Stimulated activated CD4-positive, alpha-beta T cell treated with anti-CD3 and anti-CD28 coated beads, Interleukin-15, amount 100 ng/mL, for 24 hours (primary cell): ENCODE measurements around the gene TNFSF15.

Source experiments
- DNase-seq: peaks from one replicate; pipeline ENCODE4 v3.0.0-alpha.2; 2020

Gene TNFSF15

GRCh38 chr9:114787214-114787613, 18.6 kb downstream of the TNFSF15 start:
- no peak for DNase-seq

GRCh38 chr9:114785866-114786650, 19.8 kb downstream of the TNFSF15 start:
- no peak for DNase-seq

- no peak for DNase-seq
Measured at GRCh38 chr9:114784721-114785279, 21.0 kb downstream of the TNFSF15 start.

GRCh38 chr9:114782586-114782985, 23.3 kb downstream of the TNFSF15 start:
- no peak for DNase-seq

- no peak for DNase-seq
Measured at GRCh38 chr9:114779352-114779845, 26.4 kb downstream of the TNFSF15 start.

- DNase-seq = peak; percentile 56
Measured at GRCh38 chr9:114777821-114778609, 27.8 kb downstream of the TNFSF15 start.

- no peak for DNase-seq
Measured at GRCh38 chr9:114776683-114777399, 29.0 kb downstream of the TNFSF15 start.

GRCh38 chr9:114775981-114776380, 29.9 kb downstream of the TNFSF15 start:
- no peak for DNase-seq

GRCh38 chr9:114775121-114775520, 30.7 kb downstream of the TNFSF15 start:
- DNase-seq = no peak

GRCh38 chr9:114774524-114774923, 31.3 kb downstream of the TNFSF15 start:
- no peak for DNase-seq

GRCh38 chr9:114771889-114772288, 34.0 kb downstream of the TNFSF15 start:
- no peak for DNase-seq

- DNase-seq = no peak
Measured at GRCh38 chr9:114770991-114771390, 34.8 kb downstream of the TNFSF15 start.

- no peak for DNase-seq
Measured at GRCh38 chr9:114769624-114770023, 36.2 kb downstream of the TNFSF15 start.

- no peak for DNase-seq
Measured at GRCh38 chr9:114763220-114763619, 42.6 kb downstream of the TNFSF15 start.

GRCh38 chr9:114761523-114761922, 44.3 kb downstream of the TNFSF15 start:
- no peak for DNase-seq

- no peak for DNase-seq
Measured at GRCh38 chr9:114759512-114760341, 46.1 kb downstream of the TNFSF15 start.

- DNase-seq = no peak
Measured at GRCh38 chr9:114757984-114758383, 47.9 kb downstream of the TNFSF15 start.

- DNase-seq = no peak
Measured at GRCh38 chr9:114757395-114757794, 48.4 kb downstream of the TNFSF15 start.

GRCh38 chr9:114756920-114757319, 48.9 kb downstream of the TNFSF15 start:
- no peak for DNase-seq

- DNase-seq = no peak
Measured at GRCh38 chr9:114754581-114754980, 51.3 kb downstream of the TNFSF15 start.

- no peak for DNase-seq
Measured at GRCh38 chr9:114746591-114747346, 59.1 kb downstream of the TNFSF15 start.
